CD4-positive, alpha-beta T cell treated with Interleukin-15 for 4 hours (primary cell): ENCODE measurements around the gene SPOCD1.

Source experiments
- DNase-seq: peaks from one replicate; pipeline ENCODE4 v3.0.0-alpha.2; 2020; ENCODE audit warnings: low spot score

SPOCD1 gene

DNA sequence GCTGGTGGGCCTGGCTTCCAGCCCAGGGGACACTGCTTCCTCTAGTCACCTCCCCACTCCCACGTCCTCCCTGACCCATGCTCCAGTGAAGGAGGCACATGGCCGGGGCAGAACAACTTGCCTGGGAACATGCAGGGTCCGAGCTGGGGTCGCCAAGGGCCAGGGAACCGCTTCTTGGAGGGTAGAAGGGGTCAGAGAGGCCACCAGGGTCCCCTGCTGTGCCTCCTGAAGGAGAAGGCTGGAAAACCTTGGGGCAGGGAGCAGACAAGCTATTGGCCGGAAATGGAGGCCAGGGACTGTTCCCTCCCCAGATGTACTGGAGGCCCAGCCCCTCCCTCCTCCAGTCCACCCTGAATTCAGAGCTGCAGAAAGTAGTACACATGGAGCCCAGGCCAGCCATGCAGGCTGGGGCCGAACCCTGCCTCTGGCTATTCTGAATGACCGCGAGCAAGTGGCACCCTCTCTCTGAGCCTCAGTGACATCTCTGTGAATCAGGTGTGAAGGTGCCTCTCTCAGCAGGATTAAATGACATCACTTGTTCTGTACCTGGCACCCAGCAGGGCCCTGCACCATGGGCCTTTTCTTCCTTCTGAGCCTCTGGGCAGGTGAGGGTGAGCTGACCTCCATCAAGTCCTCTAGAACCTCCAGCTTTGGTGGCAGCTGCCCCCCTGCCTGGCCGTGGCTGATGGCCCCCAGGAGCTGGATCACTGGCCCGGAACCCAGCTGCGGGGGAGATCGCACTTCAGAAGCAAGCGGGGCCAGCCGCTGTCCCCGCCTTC is 15.7 kb downstream of the SPOCD1 start:
- no peak for DNase-seq

DNA sequence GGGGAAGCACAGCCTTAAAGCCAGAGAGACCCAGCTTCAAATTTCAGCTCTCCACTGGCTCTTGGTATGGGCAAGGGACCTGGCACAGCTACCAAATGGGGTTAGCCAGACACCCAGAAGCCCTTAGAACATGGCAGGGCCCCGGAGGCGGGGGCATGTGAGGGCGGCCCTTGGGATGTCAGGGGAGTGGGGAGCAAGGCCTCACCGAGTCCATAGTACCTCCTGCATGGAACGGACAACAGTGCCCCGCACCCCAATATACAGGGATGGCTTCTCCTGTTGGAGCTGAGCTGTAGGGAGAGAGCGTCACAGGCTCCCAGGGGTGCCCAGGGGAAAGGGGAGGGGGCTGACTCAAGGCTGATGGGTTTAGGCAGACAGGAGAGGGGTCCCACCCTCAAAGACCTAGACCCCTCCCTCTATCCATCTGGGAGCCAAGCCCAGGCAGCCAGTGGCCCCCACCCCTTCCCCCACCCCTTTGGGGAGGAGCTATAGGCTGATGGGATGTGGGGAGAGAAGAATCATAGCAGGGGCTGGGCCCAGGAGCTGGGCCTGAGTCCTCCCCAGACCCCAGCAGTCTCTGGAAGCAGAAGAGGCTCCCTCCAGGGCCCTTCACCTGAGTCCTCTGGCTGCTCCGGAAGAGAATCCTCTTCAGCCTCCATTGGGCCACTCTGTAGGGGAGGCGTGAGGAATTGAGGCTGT is 16.5 kb downstream of the SPOCD1 start:
- DNase-seq: no peak

DNA sequence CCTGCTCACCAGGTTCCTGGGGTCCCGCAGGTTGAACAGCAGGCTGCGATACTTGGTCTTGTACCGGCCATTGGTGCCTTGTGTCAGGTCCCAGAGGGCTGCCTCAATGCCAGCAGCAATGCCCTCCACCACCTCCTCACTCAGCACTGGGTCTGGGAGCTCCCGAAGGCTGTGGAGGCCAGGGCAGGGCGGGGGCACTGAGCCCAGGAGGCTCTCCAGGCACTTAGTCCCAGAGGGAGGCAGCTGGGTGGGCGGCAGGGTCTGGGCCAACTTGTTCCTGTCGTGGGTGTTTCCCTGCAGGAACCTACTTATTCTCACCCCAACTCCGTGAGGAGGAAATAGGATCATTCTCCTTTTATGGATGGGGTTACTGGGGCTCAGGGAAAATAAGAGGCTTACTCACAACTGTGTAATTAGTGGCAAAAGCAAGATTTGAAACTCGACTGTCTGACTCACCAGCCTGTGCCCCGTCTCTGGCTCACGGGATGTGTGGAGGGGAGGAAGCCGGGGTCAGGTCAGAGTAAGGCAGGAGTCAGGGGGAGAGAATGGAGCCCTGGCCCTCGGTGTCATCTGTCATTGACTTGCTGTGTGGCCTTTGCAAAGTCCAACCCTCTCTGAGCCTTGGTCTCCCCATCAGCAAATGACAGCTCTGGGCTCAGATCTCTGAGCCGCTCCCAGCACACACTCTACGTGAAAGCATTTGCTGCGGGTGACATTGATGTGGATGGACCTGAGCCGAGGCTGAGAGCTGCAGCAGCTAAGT is 17.2 kb downstream of the SPOCD1 start:
- no peak for DNase-seq

DNA sequence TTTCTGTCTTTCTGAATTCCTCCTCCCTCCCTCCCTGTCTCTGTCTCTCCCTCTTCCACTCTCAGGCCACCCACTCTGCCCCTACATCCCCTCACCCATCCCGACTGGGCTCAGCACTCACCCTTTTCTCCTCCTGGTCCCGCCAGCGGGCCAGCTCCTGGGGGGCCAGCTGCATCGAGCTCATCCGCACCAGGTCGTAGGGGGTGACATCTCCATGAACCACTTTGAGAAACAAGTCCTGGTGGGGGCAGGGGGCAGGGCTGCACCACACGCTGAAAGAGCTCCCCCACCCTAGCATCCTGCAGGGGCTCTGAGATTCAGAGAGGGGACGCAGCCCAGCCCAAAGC is 17.8 kb downstream of the SPOCD1 start:
- DNase-seq: no peak

DNA sequence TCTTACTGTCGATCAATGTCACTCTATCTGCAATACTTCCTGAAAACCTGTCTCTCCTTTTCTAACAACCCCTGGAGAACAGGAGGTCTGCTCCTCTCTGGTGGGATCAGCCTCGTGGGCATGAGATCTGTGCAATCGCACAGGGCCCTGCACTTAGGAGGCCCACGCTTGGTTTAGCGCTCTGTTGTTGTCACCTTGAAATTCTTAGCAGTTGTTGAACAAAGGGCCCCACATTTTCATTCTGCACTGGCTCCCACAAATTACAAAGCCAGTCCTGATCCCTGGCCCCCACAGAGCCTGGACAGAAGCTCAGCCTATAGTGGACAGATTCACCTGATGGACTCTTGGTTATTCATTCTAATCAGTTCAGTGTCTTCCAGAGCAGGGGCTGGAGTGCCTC is 18.6 kb downstream of the SPOCD1 start:
- DNase-seq: no peak

DNA sequence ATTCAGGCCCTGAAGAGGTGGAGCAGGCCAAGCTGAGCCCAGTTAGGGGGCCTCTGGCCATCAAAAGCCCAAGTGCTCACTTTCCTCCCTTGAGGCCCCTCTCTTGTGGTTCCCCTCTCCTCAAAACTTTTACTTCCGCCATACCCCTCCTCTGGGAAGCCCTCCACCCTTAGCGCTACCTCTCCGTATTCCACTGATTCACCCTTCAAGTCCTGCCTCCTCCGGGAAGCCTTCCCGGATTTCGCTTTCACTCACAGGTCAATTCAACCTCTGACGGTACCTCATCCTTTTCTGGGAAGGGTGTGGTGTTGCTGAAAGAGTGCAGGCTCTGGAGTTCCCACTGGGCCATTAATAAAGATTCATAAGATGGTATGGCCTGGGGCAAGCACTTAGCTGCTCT is 19.1 kb downstream of the SPOCD1 start:
- DNase-seq: no peak

DNA sequence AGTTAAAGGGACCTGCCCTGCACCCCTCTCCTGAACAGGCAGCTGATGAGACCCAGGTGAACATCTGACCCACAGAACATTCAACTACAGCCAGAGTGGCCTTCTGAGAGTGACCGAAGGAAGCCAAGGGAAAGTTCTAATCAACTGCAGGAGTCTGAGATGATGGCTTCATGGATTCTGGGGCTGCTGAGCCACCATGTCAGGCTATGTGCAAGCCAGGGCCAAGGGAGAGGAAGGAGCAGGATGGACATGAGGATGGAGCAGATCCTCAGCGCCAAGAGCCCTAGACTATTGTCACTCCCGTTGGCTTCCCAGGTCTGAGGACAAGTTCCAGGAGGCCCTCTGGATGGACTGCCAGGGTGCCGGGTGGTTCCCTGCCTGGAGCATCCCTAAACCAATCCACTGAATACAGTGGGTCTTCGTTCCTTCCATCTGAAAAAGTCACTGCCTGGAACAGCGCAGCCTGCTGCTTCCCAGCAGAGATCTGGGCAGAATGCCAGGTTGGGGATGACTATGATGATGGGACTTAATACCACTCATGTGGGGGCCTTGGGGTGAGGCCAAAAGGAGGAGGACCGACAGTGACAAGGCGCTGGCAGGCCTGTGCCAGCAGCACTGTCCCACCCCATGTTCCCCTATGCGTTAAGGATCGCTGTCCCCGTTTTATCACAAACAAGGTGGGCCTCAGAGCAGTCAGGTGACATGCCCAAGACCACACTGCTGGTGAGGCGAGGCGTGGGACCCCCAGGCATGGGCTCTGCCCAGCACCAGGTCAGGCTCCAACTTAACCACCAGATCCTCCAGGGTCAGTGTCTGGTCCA is 19.8 kb downstream of the SPOCD1 start:
- DNase-seq: no peak

DNA sequence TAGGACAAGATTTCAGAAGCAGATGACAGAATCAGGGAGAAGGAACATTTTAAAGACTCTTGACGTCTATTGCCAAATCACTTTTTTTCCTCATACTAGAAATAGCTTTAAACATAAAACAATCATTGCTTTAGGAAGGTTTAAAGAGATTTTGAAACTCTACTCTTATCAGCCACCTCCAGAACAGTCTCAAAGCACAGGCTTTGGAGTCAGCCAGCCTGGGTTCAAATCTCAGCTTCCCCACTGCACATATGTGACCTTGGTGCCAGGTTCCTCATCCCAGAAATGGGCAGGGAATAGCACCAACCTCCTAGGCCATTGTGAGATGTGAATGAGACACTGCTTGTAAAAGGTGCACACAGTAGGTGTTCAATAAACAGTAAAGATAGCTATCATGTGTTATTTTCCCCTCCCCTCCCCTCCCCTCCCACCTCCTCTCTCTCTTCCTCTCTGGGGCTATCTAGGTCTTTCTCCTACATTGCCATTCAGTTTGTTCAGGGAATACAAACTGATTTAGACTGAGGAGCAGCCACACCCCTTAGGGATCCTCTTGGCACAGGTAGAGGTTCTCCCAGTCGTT is 20.6 kb downstream of the SPOCD1 start:
- DNase-seq: no peak

DNA sequence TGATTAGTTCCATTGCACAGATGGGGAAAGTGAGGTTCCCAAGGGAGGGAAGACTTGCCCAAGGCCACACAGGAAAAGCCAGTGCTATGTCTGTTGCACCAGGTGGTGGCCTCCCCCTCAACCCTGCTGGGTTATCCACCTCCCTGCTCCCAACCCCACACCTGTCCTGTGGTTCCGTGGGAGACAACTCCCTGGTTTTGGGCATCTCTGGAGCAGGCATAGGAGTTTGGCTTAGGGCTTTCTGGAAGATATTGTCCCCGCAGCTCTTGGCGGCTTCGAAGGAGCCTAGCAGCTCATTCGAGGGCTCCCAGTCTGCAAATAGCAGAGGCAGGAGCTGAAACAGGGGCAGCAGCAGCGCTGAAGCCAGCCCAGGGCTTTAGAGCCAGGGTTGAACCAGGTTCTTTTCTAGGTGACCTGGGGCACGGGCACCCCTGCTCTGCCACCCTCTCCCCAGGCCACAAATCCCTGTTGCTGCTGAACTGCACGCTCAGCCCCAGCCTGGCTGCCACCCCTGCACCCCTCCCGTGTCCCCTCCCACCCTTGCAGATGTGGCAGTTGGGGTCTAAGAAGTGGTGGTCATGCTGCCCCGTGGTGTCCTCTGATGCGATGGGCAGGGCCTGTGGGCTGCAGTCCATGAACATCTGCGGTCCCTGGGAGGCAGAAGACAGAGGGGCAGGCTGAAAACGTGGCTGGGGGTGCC is 22.1 kb downstream of the SPOCD1 start:
- DNase-seq: no peak

DNA sequence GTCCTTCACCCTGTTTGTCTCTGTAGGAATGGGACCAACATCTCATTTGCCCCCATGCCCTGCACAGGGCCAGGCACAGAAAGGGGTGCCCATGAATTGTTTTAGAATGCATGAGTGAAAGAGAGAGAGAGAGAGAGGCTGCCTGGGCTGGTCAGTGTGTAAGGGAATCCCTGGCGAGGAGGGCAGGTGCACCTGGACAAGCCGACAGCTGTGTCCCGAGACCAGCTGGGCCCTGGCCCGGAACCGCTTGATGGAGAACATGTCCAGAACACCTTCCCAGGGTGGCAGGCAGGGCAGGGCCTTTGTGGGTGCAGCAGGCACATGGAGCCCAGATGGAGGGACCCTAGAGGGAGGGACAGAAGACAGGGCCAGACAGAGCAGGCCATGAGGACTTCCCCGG is 22.7 kb downstream of the SPOCD1 start:
- no peak for DNase-seq

DNA sequence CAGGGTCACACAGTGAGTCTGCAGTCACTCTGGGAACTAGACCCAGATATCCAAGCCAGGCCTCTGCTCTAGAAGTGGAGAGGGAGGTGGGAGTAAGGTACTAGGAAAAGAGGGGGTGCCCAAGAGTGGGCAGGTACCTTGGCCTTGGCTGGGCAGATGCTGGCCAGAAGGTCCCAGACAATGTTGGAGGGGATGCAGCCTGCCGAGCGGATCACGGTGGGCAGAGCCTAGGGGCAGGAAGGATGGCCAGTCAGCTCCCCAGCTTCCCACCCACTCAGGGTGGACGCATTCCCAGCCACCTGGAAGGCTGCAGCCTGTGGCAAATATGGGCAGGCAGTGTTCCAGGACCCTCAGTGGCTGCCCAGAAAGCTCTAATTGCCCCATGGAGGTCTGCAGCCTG is 23.3 kb downstream of the SPOCD1 start:
- DNase-seq: no peak

DNA sequence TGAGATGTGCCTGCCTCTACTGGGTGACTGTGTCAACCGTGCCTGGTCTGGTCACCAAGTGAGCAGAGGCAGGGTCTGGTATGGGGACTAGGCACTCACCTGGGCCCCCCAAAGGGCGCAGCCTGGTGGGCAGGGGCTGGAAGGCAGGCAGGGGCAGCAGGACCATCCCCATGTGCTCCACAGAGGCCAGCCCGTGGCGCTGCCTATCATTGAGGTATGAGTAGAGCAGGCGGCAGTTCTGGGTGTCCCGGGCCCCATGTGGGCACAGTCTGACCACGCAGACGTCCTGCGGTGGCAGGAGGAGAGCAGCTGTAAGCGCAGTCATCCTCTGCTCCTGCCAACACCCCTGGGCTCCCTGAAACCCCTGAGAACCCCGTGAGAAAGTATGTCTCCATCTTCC is 23.7 kb downstream of the SPOCD1 start:
- DNase-seq: no peak

DNA sequence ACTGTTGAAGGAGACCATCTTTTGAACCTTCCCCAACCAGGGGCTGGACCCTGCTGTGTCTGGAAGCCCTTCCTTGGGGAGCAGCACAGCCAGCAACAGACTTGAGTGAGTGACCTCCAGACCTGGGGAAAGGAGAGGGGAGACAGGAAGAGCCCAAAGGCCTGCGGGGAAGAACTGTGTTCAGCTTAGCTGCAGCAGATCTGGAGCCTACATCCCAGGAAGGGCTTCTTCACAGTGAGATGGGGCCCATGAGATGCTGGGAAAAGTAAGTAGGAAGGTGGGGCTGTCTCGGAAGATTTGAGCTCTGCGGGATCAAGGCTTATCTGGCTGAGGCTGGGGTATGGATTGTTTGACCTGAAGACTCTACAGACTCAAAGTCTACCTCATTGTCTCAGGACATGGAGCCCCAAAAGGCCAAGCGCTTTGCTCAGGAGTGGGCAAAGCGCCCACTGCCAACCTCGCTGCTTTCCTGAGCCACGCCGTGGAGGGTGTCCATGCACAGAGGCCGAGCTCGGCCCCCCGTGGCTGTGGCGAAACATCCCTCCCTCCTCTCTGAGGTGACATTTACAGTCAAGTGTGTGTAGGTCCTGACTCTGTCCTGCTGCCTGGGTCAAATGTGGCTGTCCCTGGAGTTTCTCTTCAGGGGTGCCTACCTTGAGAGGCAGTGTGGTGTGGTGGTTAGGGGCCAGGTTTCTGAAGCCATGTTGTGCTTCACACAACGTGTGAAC is 24.5 kb downstream of the SPOCD1 start:
- DNase-seq: no peak

DNA sequence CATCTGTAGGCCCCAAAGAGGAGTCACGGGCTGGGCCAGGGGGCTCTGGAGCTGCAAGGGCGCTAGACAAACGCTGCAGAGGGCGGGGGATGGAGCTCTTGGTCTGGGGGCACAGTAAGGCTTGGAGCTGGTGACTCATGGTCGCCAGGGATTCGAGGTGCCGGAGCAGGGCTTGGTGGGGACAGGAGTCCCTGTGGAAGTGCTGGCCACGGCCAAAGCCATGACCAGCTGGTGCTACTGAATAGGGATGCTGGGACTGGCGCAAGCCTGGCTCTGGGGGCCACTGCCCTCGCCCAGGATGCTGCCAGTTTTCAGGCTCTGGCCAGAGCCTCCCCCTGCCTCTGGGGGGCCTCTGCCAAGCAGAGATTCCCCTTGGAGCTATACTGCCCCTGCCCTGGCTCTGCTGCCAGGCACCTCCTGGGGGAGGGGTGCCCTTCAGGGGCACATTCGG is 25.2 kb downstream of the SPOCD1 start:
- no peak for DNase-seq

DNA sequence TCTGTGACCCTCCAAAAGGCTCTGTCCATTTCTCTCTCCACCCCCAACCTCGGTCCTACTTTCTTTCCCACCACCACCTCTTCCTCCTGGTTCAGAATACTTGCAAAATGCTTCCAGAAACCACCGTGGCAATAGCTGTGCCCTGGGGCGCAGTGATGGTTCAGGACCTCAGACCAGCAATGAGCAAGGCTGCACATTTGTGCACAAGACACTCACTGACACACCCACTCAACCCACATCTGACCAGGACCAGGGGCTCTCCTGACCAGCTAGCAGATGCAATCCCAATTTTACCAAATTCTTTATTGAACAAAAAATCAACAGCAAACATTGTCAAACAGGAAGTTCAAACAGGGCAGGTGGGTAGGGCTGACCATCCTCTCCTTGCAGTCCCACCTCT is 25.7 kb downstream of the SPOCD1 start:
- no peak for DNase-seq

DNA sequence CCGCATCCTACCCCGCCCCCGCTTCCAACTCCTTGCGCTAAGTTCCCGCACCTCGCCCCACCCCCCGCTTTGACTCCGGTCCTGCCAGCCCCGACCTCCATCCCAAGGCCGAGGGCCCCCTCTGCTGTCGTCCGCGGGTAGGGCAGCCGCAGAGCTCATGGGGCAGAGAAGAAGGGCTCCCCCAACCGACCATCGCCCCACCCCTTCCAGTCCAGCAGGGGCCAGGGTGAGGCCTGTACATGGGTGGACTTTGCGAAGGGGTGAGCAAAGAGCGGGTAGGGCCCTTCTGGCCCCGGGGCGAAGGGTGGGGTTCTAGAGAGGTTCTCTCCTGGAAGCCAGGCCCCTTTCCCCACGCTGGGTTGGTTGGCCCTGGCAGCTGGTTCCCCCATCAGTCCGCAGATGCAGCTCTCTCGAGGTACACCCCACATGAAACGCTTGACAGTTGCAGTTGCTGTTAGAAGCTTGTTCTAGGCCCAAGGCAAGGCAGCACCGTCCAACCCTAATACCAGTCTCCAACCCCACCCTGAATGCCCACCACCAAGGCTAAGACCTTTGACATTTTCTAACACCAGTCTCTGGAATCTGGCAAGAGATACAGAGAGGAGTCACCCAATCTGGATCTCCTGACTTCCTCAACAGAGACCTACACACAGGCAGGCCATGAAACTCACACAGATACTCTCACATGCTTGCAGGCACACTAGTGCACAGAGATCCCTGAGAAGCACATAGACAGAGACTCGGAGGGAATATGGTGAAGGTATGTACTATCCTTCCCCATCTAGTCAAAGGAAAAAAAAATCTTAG is 26.4 kb downstream of the SPOCD1 start:
- peak; percentile 94 for DNase-seq

DNA sequence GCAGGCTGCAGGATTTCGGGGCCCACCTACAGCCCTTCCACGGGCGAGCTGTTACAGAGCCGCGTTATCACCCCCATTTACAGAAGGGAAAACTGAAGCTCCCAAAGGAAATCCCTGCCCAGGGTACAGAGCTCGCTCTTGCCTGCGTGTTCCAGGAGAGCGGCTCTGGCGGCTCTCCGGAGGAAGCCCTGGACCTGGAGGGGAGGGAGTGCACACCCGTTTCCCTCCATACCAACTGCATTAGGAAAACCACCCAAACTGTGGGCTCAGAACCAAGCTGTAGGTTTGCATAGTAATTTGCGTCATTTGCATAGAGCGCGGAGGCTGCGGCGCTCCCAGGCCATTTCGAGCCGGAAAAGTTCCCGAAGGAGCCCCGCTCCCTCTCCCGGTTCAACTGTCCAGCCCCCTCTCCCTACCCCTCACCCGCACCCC is 27.0 kb downstream of the SPOCD1 start:
- DNase-seq: no peak

DNA sequence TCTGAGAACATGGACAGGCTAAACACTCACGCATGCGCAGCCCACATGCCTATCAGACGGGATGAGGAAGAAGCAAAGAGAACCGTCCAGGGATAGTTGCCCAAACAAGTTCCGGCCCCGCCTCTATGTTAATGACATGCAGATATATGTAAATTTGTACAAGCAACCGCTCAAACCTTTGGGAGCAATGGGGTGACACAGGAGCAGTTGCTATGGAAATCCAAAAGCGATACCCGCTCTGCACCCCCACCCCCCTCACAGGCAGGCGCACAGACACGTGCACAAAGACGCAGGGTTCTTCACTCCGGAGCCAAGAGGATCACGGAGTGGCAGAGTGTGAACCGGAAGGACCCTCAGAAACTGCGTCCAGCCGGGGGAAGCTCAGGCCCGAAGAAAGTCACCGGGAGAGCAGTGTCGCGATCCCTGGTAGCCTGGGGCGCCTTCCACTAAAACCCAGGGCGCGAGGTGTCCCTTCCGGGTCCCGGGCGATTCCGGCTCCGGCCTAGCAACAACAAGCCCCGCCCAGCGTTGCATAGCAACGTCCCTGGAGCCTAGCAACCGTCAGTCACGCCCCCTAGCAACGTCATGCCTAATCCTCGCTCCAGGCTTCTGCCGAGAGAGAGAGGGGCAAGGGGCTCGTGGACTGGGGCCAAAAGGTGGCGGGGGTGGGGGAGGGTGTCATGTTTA is 27.5 kb downstream of the SPOCD1 start:
- DNase-seq: peak; percentile 91

DNA sequence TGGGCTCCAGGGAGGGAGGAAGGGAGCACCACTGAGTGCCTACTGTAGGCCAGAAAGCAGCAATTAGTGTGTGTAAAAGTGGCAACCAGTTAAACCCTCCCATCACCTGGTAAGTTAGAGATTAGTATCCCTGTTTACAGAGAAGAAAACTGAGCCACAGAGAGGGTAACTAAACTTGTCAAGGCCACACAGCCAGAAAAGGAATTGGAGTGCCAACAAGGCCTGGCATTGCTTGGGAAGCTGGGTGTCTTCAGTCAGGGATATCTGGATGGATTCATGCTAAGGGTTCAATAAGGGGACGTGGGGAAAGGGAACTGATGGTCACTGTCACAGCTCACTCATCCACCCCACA is 28.1 kb downstream of the SPOCD1 start:
- DNase-seq: no peak
